GM12892 (cell line): ENCODE data around the gene PDZD2.

Experiments
- POLR2A ChIP-seq: IDR thresholded peaks from 2 replicates; pipeline ENCODE4 v1.6.1; 2011; ENCODE audit warnings: low read depth, low read length, control low read depth
- POLR2AphosphoS5 ChIP-seq: IDR thresholded peaks from 2 replicates; pipeline ENCODE4 v1.6.1; 2011; ENCODE audit warnings: low read depth, low read length, control low read depth
- TAF1 ChIP-seq: IDR thresholded peaks from 2 replicates; pipeline ENCODE4 v1.6.1; 2011; ENCODE audit warnings: low read depth, mild to moderate bottlenecking, control low read depth, low read length, borderline replicate concordance

- TF ChIP-seq POLR2A (no peak), POLR2AphosphoS5 (no peak), TAF1 (no peak)
Observed at GRCh38 chr5:31707329-31707728, 68.4 kb downstream of the PDZD2 start.
